DOHH2 (cell line): ENCODE data around the gene VNN1.
A peak's percentile ranks its signal among the peaks of the same experiment; 100 is the strongest.

Experiments
- H3F3A ChIP-seq: fragments of 200-600 bp; sonication (generic), shearing (Covaris generic); 2 replicates; pipeline ENCODE4 v1.6.0; 2016; ENCODE audit warnings: antibody characterized with exemption, mild to moderate bottlenecking; ENCODE audit not compliant: control insufficient read depth, insufficient read depth
- H3K27ac ChIP-seq: fragments of 200-600 bp; sonication (generic); 2 replicates; pipeline ENCODE4 v1.5.1; 2014; ENCODE audit warnings: low read depth, mild to moderate bottlenecking, low read length, moderate library complexity
- H3K27me3 ChIP-seq: fragments of 200-600 bp; sonication (generic); 2 replicates; pipeline ENCODE4 v1.6.1; 2014; ENCODE audit warnings: mild to moderate bottlenecking, low read length, mixed read lengths; ENCODE audit not compliant: control insufficient read depth
- H3K36me3 ChIP-seq: fragments of 200-600 bp; sonication (generic); 2 replicates; pipeline ENCODE4 v1.6.1; 2014; ENCODE audit warnings: mild to moderate bottlenecking, low read length, moderate library complexity, mixed read lengths; ENCODE audit not compliant: control insufficient read depth
- H3K4me1 ChIP-seq: fragments of 200-600 bp; sonication (generic); 2 replicates; pipeline ENCODE4 v1.6.1; 2014; ENCODE audit warnings: mild to moderate bottlenecking, low read length, mixed read lengths; ENCODE audit not compliant: control insufficient read depth
- H3K4me2 ChIP-seq: fragments of 200-600 bp; sonication (generic); 2 replicates; pipeline ENCODE4 v1.6.0; 2014; ENCODE audit warnings: mild to moderate bottlenecking, low read length, moderate library complexity
- H3K4me3 ChIP-seq: fragments of 200-600 bp; sonication (generic); 2 replicates; pipeline ENCODE4 v1.5.1; 2014; ENCODE audit warnings: mild to moderate bottlenecking, low read length, mixed read lengths
- H3K79me2 ChIP-seq: fragments of 200-600 bp; sonication (generic); 2 replicates; pipeline ENCODE4 v1.6.1; 2014; ENCODE audit warnings: mild to moderate bottlenecking, low read length, mixed read lengths; ENCODE audit not compliant: control insufficient read depth
- H3K9me2 ChIP-seq: fragments of 200-600 bp; sonication (generic); replicated peaks from 2 replicates; pipeline ENCODE4 v1.6.1; 2014; ENCODE audit warnings: mild to moderate bottlenecking, low read length, mixed read lengths; ENCODE audit not compliant: control insufficient read depth
- H3K9me3 ChIP-seq: fragments of 200-600 bp; sonication (generic); 2 replicates; pipeline ENCODE4 v1.6.1; 2014; ENCODE audit warnings: antibody characterized with exemption, low read length, mixed read lengths; ENCODE audit not compliant: control insufficient read depth, insufficient read depth
- H4K20me1 ChIP-seq: fragments of 200-600 bp; sonication (generic); 2 replicates; pipeline ENCODE4 v1.6.0; 2014; ENCODE audit warnings: low read depth, mild to moderate bottlenecking, antibody characterized with exemption, low read length, moderate library complexity; ENCODE audit not compliant: control insufficient read depth, insufficient read depth
- EZH2phosphoT487 ChIP-seq: fragments of 200-600 bp; sonication (generic); IDR thresholded peaks from 2 replicates; pipeline ENCODE4 v1.6.1; 2017; ENCODE audit warnings: borderline replicate concordance, mild to moderate bottlenecking, antibody characterized with exemption, low read length, moderate library complexity, mixed read lengths
- TF ChIP-seq, protein P1 (sequence below): fragments of 200-600 bp; sonication (generic); IDR thresholded peaks from one replicate; pipeline ENCODE4 v1.5.1; 2014; ENCODE audit warnings: antibody characterized with exemption, mild to moderate bottlenecking, low read depth, low read length; ENCODE audit not compliant: poor library complexity, severe bottlenecking

VNN1 gene

DNA sequence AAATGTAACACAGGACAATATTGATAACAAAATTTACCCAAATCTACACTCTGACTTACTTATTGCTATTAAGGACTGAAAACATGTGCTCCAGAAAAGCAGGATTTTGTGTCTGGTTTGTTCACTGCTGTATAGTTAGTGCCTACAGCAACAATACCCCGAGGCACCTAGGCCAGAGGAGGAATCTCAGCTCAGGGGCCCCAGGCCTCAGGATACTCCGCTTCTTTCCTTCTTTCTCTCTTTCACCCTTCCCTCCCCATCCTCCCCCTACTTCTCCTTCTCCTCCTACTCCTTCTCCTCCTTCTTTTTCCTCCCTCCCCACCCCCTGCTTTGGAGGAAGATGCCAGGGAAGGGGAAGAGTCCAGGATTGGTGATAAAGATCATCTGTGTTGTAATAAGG, 44.8 kb upstream of the VNN1 start:
- H3K4me2 ChIP-seq = peak overlapping the region; percentile 86
- peaks cover 14% of the 10 kb centered on the region for H3K79me2 ChIP-seq
- peaks cover 88% of the 10 kb centered on the region for H3K4me1 ChIP-seq
- TF ChIP-seq, protein P1, sequence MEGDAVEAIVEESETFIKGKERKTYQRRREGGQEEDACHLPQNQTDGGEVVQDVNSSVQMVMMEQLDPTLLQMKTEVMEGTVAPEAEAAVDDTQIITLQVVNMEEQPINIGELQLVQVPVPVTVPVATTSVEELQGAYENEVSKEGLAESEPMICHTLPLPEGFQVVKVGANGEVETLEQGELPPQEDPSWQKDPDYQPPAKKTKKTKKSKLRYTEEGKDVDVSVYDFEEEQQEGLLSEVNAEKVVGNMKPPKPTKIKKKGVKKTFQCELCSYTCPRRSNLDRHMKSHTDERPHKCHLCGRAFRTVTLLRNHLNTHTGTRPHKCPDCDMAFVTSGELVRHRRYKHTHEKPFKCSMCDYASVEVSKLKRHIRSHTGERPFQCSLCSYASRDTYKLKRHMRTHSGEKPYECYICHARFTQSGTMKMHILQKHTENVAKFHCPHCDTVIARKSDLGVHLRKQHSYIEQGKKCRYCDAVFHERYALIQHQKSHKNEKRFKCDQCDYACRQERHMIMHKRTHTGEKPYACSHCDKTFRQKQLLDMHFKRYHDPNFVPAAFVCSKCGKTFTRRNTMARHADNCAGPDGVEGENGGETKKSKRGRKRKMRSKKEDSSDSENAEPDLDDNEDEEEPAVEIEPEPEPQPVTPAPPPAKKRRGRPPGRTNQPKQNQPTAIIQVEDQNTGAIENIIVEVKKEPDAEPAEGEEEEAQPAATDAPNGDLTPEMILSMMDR = no peak
- no peak for TF ChIP-seq EZH2phosphoT487
- H4K20me1 ChIP-seq = no peaks in the 10 kb centered on the region
- peak overlapping the region; percentile 75 for H3K4me3 ChIP-seq
- H3K27ac ChIP-seq = peak overlapping the region; percentile 83
- no peaks in the 10 kb centered on the region for H3K9me3 ChIP-seq
- H3F3A ChIP-seq = peaks cover 12% of the 10 kb centered on the region
- no peaks in the 10 kb centered on the region for H3K9me2 ChIP-seq
- no peaks in the 10 kb centered on the region for H3K27me3 ChIP-seq
- no peaks in the 10 kb centered on the region; the same call in 1 of the 2 replicates for H3K36me3 ChIP-seq

DNA sequence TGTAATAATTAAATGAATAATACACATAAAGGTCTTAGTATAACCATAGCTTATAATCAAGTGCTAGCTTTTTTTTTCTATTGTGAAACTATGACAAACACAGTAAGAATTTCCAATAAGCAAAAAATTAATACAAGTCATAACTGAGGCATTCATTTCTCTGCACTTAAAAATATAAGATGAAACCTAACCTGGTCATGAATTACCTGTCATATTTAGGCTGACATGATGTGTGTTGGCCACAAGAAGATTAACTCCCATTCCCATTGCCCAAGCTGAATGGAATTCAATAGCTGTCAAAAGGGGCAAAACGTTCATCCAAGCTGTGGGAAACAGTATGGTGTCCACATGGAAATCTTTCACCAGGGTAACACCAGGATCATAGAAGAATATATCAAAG, 38.4 kb upstream of the VNN1 start:
- Histone ChIP-seq H3K4me3 (no peak overlapping the region), H3K4me1 (peaks cover 44% of the 10 kb centered on the region), H4K20me1 (no peaks in the 10 kb centered on the region), H3F3A (peaks cover 10% of the 10 kb centered on the region; the same call in 1 of the 2 replicates), H3K9me2 (no peaks in the 10 kb centered on the region), H3K4me2 (no peak overlapping the region), H3K27me3 (no peaks in the 10 kb centered on the region), H3K36me3 (peaks cover 42% of the 10 kb centered on the region), H3K27ac (no peak overlapping the region), H3K79me2 (peaks cover 8% of the 10 kb centered on the region), H3K9me3 (no peaks in the 10 kb centered on the region)
- TF ChIP-seq EZH2phosphoT487 = no peak
- TF ChIP-seq, protein P1 = no peak

DNA sequence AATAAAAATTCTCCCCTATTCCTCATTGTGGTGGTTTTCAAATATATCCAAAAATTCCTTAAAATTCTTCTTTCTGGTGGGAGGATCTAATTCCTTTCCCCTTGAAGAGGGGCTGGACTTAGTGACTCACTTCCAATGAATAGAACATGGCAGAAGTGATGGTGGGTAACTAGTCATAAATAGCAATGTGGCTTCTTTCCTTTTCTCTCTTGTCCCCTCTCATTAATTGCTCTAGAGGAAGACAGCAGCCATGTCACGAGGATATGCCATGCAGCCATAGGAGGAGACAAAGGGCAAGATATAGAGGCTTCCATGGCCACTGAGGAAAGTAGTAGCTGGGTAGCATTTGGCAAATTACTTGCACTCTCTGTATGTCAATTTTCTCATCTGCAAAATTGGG, 38.0 kb upstream of the VNN1 start:
- Histone ChIP-seq H3K79me2 (peaks cover 8% of the 10 kb centered on the region), H3K9me3 (no peaks in the 10 kb centered on the region), H3K27me3 (no peaks in the 10 kb centered on the region), H3F3A (peaks cover 10% of the 10 kb centered on the region; the same call in 1 of the 2 replicates), H3K27ac (no peak overlapping the region), H3K4me2 (no peak overlapping the region), H3K9me2 (no peaks in the 10 kb centered on the region), H3K4me1 (peaks cover 39% of the 10 kb centered on the region), H3K36me3 (peaks cover 42% of the 10 kb centered on the region), H3K4me3 (no peak overlapping the region), H4K20me1 (no peaks in the 10 kb centered on the region)
- no peak for TF ChIP-seq EZH2phosphoT487
- TF ChIP-seq, protein P1 = no peak
